GM06990 (cell line): ENCODE measurements around the gene FAM32A.

Experiments
- DNase-seq: peaks from one replicate; pipeline ENCODE4 v3.0.0-alpha.2; 2011; ENCODE audit not compliant: insufficient read length; ENCODE audit errors: extremely low read depth
- H3K27me3 ChIP-seq: replicated peaks from 2 replicates; pipeline ENCODE4 v1.6.0; 2011; ENCODE audit warnings: low read length; ENCODE audit not compliant: control insufficient read depth, insufficient read depth
- H3K36me3 ChIP-seq: 2 replicates; pipeline ENCODE4 v1.5.1; 2011; ENCODE audit warnings: low read length; ENCODE audit not compliant: control insufficient read depth, insufficient read depth
- H3K4me3 ChIP-seq: replicated peaks from 2 replicates; pipeline ENCODE4 v1.5.1; 2011; ENCODE audit warnings: low read depth, mild to moderate bottlenecking, control low read depth, low read length
- TF ChIP-seq, protein P1 (sequence below): IDR thresholded peaks from 2 replicates; pipeline ENCODE4 v1.5.1; 2011; ENCODE audit warnings: low read length, control low read depth, mild to moderate bottlenecking, inconsistent platforms; ENCODE audit not compliant: insufficient read depth, poor library complexity, severe bottlenecking

The FAM32A gene

DNA sequence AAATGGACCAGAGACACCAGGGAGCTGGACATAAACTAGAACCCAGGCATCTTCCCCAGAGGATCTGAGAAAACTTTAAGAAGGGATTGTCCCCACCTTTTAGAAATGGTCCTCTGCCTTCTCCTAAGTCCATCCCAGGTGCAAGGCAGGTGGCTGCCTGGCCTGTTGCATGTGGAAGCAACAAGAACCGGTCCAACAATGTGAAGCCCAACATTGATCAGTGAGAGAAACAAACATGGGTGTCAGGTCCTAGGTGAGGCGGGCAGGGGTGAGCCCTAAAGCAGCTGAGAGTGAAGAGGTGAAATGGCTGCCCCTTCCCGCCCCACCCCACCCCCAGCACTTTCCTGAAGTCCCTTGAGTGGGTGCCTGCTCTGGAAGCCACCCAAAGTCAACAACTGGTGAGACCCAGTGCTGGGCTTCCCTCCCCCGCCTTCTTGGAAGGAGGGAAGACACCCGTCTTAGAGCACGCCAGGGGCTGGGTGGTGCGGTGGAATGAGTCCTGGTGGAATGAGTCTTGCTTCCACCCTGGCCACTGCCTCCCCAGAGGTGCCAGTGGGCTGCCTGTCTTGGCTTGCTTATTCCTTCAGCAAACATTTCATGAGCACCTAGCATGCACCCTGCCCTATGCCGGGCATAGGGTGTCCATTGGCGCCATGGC lies 14.2 kb downstream of the FAM32A start:
- Histone ChIP-seq H3K36me3 (peaks cover 16% of the 10 kb centered on the region), H3K4me3 (no peak overlapping the region), H3K27me3 (no peaks in the 10 kb centered on the region)
- no peak for DNase-seq
- TF ChIP-seq, protein P1, sequence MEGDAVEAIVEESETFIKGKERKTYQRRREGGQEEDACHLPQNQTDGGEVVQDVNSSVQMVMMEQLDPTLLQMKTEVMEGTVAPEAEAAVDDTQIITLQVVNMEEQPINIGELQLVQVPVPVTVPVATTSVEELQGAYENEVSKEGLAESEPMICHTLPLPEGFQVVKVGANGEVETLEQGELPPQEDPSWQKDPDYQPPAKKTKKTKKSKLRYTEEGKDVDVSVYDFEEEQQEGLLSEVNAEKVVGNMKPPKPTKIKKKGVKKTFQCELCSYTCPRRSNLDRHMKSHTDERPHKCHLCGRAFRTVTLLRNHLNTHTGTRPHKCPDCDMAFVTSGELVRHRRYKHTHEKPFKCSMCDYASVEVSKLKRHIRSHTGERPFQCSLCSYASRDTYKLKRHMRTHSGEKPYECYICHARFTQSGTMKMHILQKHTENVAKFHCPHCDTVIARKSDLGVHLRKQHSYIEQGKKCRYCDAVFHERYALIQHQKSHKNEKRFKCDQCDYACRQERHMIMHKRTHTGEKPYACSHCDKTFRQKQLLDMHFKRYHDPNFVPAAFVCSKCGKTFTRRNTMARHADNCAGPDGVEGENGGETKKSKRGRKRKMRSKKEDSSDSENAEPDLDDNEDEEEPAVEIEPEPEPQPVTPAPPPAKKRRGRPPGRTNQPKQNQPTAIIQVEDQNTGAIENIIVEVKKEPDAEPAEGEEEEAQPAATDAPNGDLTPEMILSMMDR, result no peak

- Histone ChIP-seq H3K4me3 (no peak overlapping the region), H3K27me3 (no peaks in the 10 kb centered on the region), H3K36me3 (peaks cover 18% of the 10 kb centered on the region)
- TF ChIP-seq, protein P1, result no peak
- no peak for DNase-seq
These were observed 15.1 kb downstream of the FAM32A start for GRCh38 chr19:16200038-16201010.

- TF ChIP-seq, protein P1, result no peak
- Histone ChIP-seq H3K27me3 (no peaks in the 10 kb centered on the region), H3K4me3 (no peak overlapping the region), H3K36me3 (peaks cover 24% of the 10 kb centered on the region)
- DNase-seq, result no peak
These were observed 15.8 kb downstream of the FAM32A start for GRCh38 chr19:16201011-16201391.

GRCh38 chr19:16202320-16203255 lies 17.4 kb downstream of the FAM32A start:
- H3K27me3 ChIP-seq, result no peaks in the 10 kb centered on the region
- H3K4me3 ChIP-seq, result no peak overlapping the region
- peaks cover 34% of the 10 kb centered on the region for H3K36me3 ChIP-seq
- TF ChIP-seq, protein P1, result no peak
- DNase-seq, result no peak

GRCh38 chr19:16203256-16204004 lies 18.2 kb downstream of the FAM32A start:
- TF ChIP-seq, protein P1, result no peak
- DNase-seq, result no peak
- H3K36me3 ChIP-seq, result peaks cover 38% of the 10 kb centered on the region
- H3K27me3 ChIP-seq, result no peaks in the 10 kb centered on the region
- no peak overlapping the region for H3K4me3 ChIP-seq
